Panc1 (cell line): ENCODE results near the gene VAC14.

Source experiments
- POLR2AphosphoS5 ChIP-seq: IDR thresholded peaks from 2 replicates; pipeline ENCODE4 v1.6.1; 2012; ENCODE audit warnings: mild to moderate bottlenecking, low read depth, low read length, moderate library complexity
- TF ChIP-seq, protein P1 (sequence below): fragments of 450-650 bp; IDR thresholded peaks from 2 replicates; pipeline ENCODE4 v1.5.1; 2017; ENCODE audit warnings: mild to moderate bottlenecking

DNA sequence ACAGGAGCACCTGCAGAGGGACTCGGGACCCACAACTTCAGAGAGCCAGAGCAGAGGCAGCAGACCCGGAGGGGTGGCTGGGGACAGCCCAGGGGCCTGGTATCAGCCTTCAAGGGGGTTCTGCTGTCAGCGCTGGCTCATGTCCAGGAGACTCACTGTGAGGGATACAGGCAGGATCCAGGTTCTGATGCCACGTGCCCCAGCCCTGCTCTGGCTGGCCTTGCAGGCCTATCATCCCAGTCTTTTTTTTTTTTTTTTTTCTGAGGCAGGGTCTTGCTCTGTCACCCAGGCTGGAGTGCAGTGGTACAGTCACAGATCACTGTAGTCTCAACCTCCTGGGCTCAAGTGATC lies 106.1 kb downstream of the VAC14 start:
- TF ChIP-seq POLR2AphosphoS5 = no peak
- TF ChIP-seq, protein P1, sequence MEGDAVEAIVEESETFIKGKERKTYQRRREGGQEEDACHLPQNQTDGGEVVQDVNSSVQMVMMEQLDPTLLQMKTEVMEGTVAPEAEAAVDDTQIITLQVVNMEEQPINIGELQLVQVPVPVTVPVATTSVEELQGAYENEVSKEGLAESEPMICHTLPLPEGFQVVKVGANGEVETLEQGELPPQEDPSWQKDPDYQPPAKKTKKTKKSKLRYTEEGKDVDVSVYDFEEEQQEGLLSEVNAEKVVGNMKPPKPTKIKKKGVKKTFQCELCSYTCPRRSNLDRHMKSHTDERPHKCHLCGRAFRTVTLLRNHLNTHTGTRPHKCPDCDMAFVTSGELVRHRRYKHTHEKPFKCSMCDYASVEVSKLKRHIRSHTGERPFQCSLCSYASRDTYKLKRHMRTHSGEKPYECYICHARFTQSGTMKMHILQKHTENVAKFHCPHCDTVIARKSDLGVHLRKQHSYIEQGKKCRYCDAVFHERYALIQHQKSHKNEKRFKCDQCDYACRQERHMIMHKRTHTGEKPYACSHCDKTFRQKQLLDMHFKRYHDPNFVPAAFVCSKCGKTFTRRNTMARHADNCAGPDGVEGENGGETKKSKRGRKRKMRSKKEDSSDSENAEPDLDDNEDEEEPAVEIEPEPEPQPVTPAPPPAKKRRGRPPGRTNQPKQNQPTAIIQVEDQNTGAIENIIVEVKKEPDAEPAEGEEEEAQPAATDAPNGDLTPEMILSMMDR = no peak
